Measurements from ENCODE around the gene ABCA4. TPM values are rescaled to one million over a fixed set of nuclear protein-coding genes. Genes with fewer than 3 reads are reported as not detected.

ABCA4 gene
- total RNA-seq, 4 donors from 2014 or later, result 2.1 to 7.5 (median 5.0) TPM

GRCh38 chr1:94068999-94069918 is 51.7 kb downstream of the ABCA4 start:
- Histone ChIP-seq H3K4me1 (peaks cover 0 to 26% (median 0%) of the 10 kb centered on the region in 4 donors), H3K4me3 (no peak overlapping the region), H3K36me3 (no peaks in the 10 kb centered on the region), H3K9me3 (no peaks in the 10 kb centered on the region), H3K27me3 (no peaks in the 10 kb centered on the region), H3K27ac (peak overlapping the region in 3 of 4 donors; percentile 27 to 68 (median 64))
- TF ChIP-seq CTCF (IDR thresholded peaks at IDR 0.05), result no peak
- no peak for TF ChIP-seq POLR2A (IDR thresholded peaks at IDR 0.05)
- DNase-seq, result no peak

DNA sequence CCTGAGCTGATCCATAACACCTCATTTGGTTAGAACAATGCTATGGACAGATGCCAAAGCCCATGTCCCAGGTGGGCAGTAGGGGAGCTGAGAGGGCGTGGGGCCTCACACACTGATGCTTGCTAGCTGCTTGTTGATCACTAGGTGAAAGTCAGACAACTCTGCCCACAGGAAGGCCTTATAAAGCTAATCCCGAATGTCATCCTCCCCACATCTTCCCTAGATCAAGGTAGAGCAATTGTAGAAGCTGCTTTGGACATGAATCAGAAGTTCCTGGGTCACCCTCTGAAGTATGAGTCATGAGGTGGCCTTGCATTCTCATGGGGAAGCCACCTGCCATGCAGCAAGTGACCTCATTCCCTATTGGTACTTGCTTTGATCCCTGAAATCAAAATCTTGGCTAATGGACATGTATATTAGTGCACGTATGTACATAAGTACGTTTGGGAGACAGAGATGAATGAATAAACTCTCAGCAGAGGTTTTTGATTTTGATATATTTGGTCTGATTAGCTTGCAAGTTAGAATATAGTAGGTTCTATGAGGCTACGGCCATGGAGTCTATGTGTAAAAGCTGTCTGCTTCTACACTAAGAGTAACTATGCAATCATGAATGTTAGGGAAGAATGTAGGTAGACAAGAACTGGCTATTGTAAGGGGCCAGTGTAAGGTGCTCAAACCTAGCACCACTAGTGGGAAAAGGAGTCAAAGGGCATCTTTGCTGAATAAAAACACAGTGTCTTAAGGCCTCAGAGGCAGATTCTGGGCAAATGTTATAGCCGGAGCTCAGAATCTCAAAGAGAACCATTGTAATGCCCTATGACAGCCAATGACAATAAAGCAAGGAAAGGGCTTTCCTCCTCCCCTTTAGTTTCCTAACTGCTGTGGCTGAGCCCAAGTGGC is 52.6 kb downstream of the ABCA4 start:
- DNase-seq, result no peak
- H3K36me3 ChIP-seq, result no peaks in the 10 kb centered on the region
- H3K27me3 ChIP-seq, result no peaks in the 10 kb centered on the region
- peaks cover 0 to 31% (median 0%) of the 10 kb centered on the region in 4 donors for H3K4me1 ChIP-seq
- no peak overlapping the region for H3K4me3 ChIP-seq
- H3K9me3 ChIP-seq, result no peaks in the 10 kb centered on the region
- TF ChIP-seq CTCF (IDR thresholded peaks at IDR 0.05), result no peak
- TF ChIP-seq POLR2A (IDR thresholded peaks at IDR 0.05), result no peak
- peak overlapping the region in 3 of 4 donors; percentile 27 to 68 (median 64) for H3K27ac ChIP-seq

DNA sequence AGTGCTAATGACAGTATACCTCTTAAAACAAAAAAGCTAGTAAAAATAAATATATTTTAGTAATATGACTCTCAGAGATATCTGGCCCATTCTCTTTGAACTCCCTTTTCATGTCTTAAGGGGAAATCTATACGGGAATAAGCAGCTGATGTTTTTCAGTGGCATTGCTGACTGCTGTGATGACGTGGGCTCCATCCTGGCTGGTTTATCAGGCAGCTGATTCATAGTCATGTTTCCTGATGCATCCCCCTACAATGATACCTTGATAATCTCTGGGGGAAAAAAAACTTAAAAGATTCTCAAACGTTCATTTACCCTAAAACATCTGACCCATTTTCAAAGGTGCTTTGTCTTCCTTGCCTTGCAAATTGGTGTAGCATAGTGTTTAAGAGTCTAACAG is 53.8 kb downstream of the ABCA4 start:
- TF ChIP-seq POLR2A (IDR thresholded peaks at IDR 0.05) (no peak), CTCF (IDR thresholded peaks at IDR 0.05) (no peak)
- Histone ChIP-seq H3K4me1 (peaks cover 0 to 34% (median 0%) of the 10 kb centered on the region in 4 donors), H3K27me3 (no peaks in the 10 kb centered on the region), H3K27ac (no peak overlapping the region), H3K4me3 (no peak overlapping the region), H3K9me3 (no peaks in the 10 kb centered on the region), H3K36me3 (no peaks in the 10 kb centered on the region)
- no peak for DNase-seq

DNA sequence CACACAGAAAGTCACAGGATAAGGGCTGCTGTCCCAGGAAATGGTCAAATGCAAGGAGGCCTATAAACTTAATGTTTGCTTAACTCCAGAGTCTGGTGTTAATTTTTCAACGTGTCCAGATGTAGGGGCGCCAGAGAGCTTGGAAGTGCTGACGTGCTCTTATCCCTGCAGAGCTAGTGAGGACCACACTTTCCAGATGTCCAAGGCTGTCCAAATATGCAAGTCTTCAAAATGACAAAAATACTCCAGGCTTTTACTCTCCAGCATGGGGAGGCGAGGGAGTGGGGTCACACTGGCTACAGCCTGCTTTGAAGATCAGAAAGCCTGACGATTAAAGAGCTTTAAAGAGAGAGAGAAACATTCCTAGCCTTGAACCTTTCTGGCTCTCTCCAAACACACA is 57.6 kb downstream of the ABCA4 start:
- H3K27me3 ChIP-seq, result no peaks in the 10 kb centered on the region
- no peaks in the 10 kb centered on the region for H3K9me3 ChIP-seq
- TF ChIP-seq POLR2A (IDR thresholded peaks at IDR 0.05) (no peak), CTCF (IDR thresholded peaks at IDR 0.05) (peak in 4 of 6 experiments; percentile 18 to 42 (median 32))
- no peak overlapping the region for H3K27ac ChIP-seq
- no peaks in the 10 kb centered on the region for H3K36me3 ChIP-seq
- peak in 1 of 3 donors; percentile 52 for DNase-seq
- H3K4me3 ChIP-seq, result no peak overlapping the region
- peaks cover 0 to 15% (median 0%) of the 10 kb centered on the region in 4 donors for H3K4me1 ChIP-seq

Measured in Peyer's patch (tissue), 4 donors.